ENCODE results near the gene OSBPL6. TPM values are rescaled to one million over a fixed set of nuclear protein-coding genes. Genes with fewer than 3 reads are reported as not detected.

The OSBPL6 gene
- total RNA-seq, 1 experiment from 2014 or later, result 43.1 TPM

DNA sequence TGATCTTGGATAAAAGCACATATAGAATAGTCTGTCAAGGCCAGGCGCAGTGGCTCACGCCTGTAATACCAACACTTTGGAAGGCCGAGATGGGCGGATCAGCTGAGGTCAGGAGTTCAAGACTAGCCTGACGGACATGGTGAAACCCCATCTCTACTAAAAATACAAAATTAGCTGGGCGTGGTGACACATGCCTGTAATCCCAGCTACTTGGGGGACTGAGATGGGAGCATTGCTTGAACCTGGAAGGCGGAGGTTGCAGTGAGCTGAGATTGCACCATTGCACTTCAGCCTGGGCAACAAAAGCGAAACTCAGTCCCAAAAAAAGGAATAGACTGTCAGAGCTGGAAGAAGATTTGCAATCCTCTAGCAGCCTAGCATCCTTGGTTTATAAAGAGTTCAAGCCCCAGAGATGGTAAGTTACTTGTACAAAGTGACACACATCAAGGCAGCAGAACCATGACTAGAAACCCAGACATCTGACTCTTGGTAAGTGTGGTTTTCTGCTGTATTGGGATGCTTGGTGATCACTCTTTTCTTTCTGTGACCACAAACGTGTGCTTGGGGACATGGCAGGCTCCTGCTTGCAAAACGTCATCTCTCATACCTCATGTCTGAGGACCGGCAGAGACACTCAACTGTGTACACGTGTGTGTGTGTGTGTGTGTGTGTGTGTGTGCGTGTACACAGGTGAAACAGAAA, 69.0 kb downstream of the OSBPL6 start:
- BruUV-seq (replicated peaks), result no TSS peak
- Mint-ChIP-seq H3K4me3 (ENCODE audit: unreplicated experiment) (no peak overlapping the region), H3K4me1 (ENCODE audit: insufficient read depth, unreplicated experiment) (peaks cover 13% of the 10 kb centered on the region), H3K27me3 (ENCODE audit: insufficient read depth, unreplicated experiment) (no peaks in the 10 kb centered on the region), H3K36me3 (ENCODE audit: insufficient read depth, unreplicated experiment) (no peaks in the 10 kb centered on the region), H3K9me3 (ENCODE audit: unreplicated experiment) (no peaks in the 10 kb centered on the region), H3K27ac (ENCODE audit: low read depth, unreplicated experiment) (no peak overlapping the region)
- TF ChIP-seq, protein P1, sequence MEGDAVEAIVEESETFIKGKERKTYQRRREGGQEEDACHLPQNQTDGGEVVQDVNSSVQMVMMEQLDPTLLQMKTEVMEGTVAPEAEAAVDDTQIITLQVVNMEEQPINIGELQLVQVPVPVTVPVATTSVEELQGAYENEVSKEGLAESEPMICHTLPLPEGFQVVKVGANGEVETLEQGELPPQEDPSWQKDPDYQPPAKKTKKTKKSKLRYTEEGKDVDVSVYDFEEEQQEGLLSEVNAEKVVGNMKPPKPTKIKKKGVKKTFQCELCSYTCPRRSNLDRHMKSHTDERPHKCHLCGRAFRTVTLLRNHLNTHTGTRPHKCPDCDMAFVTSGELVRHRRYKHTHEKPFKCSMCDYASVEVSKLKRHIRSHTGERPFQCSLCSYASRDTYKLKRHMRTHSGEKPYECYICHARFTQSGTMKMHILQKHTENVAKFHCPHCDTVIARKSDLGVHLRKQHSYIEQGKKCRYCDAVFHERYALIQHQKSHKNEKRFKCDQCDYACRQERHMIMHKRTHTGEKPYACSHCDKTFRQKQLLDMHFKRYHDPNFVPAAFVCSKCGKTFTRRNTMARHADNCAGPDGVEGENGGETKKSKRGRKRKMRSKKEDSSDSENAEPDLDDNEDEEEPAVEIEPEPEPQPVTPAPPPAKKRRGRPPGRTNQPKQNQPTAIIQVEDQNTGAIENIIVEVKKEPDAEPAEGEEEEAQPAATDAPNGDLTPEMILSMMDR (IDR thresholded peaks at IDR 0.05; ENCODE audit: unreplicated experiment), result no peak
- ChIA-PET CTCF (no interaction called here), POLR2A (interaction anchor here (1.5 kb wide), 1 partner anchor 9 kb away, joined by 3 read pairs; no protein-coding TSS in a partner anchor)
- intact Hi-C loops (cut with micrococcal nuclease), result no loop called here
- DNase-seq (ENCODE audit: unreplicated experiment), result no peak

- no peak overlapping the region for H3K4me3 Mint-ChIP-seq (ENCODE audit: unreplicated experiment)
- TF ChIP-seq, protein P1 (IDR thresholded peaks at IDR 0.05; ENCODE audit: unreplicated experiment), result no peak
- peaks cover 15% of the 10 kb centered on the region for H3K4me1 Mint-ChIP-seq (ENCODE audit: insufficient read depth, unreplicated experiment)
- no TSS peak for BruUV-seq (replicated peaks)
- intact Hi-C loops (cut with micrococcal nuclease), result no loop called here
- no peaks in the 10 kb centered on the region for H3K27me3 Mint-ChIP-seq (ENCODE audit: insufficient read depth, unreplicated experiment)
- H3K27ac Mint-ChIP-seq (ENCODE audit: low read depth, unreplicated experiment), result no peak overlapping the region
- CTCF ChIA-PET, result no interaction called here
- POLR2A ChIA-PET, result interaction anchor here (1.5 kb wide), 1 partner anchor 8 kb away, joined by 3 read pairs; no protein-coding TSS in a partner anchor
- H3K9me3 Mint-ChIP-seq (ENCODE audit: unreplicated experiment), result no peaks in the 10 kb centered on the region
- DNase-seq (ENCODE audit: unreplicated experiment), result no peak
- no peaks in the 10 kb centered on the region for H3K36me3 Mint-ChIP-seq (ENCODE audit: insufficient read depth, unreplicated experiment)
Measured at GRCh38 chr2:178264211-178264610, 69.9 kb downstream of the OSBPL6 start.

DNA sequence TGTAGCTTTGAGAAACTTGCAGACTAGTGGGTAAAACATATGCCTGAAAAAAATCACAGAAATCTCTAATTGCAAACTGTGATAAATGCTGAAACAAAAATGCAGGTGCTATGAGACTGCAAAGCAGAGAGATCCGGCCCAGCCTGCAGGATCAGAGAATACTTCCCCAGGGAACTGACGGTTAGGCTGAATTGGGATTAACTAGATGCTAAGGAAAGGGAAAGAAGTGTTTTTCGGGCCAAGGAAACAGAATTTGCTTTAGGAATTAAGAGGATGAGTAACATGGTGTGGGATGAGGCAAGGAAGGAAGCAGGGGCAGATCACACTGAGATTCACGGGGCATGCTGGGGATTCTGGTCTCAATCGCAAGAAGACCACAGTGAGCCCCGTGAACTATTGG, 71.5 kb downstream of the OSBPL6 start:
- H3K27me3 Mint-ChIP-seq (ENCODE audit: insufficient read depth, unreplicated experiment), result no peaks in the 10 kb centered on the region
- intact Hi-C loops (cut with micrococcal nuclease), result no loop called here
- no peak overlapping the region for H3K27ac Mint-ChIP-seq (ENCODE audit: low read depth, unreplicated experiment)
- CTCF ChIA-PET, result interaction anchor here (0.8 kb wide), 1 partner anchor 183 kb away, joined by 3 read pairs; no protein-coding TSS in a partner anchor
- no peak overlapping the region for H3K4me3 Mint-ChIP-seq (ENCODE audit: unreplicated experiment)
- no peaks in the 10 kb centered on the region for H3K9me3 Mint-ChIP-seq (ENCODE audit: unreplicated experiment)
- TF ChIP-seq, protein P1 (IDR thresholded peaks at IDR 0.05; ENCODE audit: unreplicated experiment), result no peak
- H3K36me3 Mint-ChIP-seq (ENCODE audit: insufficient read depth, unreplicated experiment), result no peaks in the 10 kb centered on the region
- H3K4me1 Mint-ChIP-seq (ENCODE audit: insufficient read depth, unreplicated experiment), result peaks cover 15% of the 10 kb centered on the region
- POLR2A ChIA-PET, result interaction anchor here (1.2 kb wide), 2 partner anchors 23 to 31 kb away, joined by 4 to 5 read pairs; no protein-coding TSS in a partner anchor
- DNase-seq (ENCODE audit: unreplicated experiment), result no peak
- no TSS peak for BruUV-seq (replicated peaks)

DNA sequence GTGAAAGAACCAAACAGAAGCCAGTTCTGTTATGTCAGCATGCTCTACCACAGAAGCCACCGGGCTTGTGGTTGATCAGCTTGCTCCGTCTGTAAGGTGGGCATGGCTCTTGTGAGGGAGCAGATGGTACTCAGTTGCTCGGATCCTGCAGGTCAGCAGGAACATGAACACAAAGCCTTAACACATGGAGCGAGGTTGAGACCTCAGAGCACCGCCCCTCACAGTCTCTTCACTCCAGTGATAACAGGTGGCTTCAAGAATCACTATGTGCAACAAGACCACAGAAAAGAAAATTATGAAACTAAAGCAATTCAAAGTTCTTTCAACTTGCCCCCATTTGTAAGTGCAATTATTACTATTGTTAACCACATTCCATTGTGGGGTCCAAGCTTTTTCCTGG, 72.1 kb downstream of the OSBPL6 start:
- ChIA-PET CTCF (interaction anchor here (0.6 to 0.8 kb wide), 2 partner anchors 17 to 182 kb away, joined by 3 read pairs; no protein-coding TSS in a partner anchor), POLR2A (interaction anchor here (0.6 to 1.2 kb wide), 3 partner anchors 24 to 135 kb away, joined by 3 to 5 read pairs (median 4); no protein-coding TSS in a partner anchor)
- Mint-ChIP-seq H3K27me3 (ENCODE audit: insufficient read depth, unreplicated experiment) (no peaks in the 10 kb centered on the region), H3K4me3 (ENCODE audit: unreplicated experiment) (no peak overlapping the region), H3K36me3 (ENCODE audit: insufficient read depth, unreplicated experiment) (no peaks in the 10 kb centered on the region), H3K9me3 (ENCODE audit: unreplicated experiment) (no peaks in the 10 kb centered on the region), H3K27ac (ENCODE audit: low read depth, unreplicated experiment) (no peak overlapping the region), H3K4me1 (ENCODE audit: insufficient read depth, unreplicated experiment) (peaks cover 15% of the 10 kb centered on the region)
- intact Hi-C loops (cut with micrococcal nuclease), result no loop called here
- no TSS peak for BruUV-seq (replicated peaks)
- DNase-seq (ENCODE audit: unreplicated experiment), result no peak
- TF ChIP-seq, protein P1 (IDR thresholded peaks at IDR 0.05; ENCODE audit: unreplicated experiment), result no peak

Data from MCF 10A (cell line).